ENCODE results near the gene CMSS1.

CMSS1 gene

GRCh38 chr3:100107221-100107814, 289.7 kb downstream of the CMSS1 start:
- DNase-seq (ENCODE audit: low read depth), result no peak

GRCh38 chr3:100108464-100109079, 290.9 kb downstream of the CMSS1 start:
- no peak for DNase-seq (ENCODE audit: low read depth)

DNA sequence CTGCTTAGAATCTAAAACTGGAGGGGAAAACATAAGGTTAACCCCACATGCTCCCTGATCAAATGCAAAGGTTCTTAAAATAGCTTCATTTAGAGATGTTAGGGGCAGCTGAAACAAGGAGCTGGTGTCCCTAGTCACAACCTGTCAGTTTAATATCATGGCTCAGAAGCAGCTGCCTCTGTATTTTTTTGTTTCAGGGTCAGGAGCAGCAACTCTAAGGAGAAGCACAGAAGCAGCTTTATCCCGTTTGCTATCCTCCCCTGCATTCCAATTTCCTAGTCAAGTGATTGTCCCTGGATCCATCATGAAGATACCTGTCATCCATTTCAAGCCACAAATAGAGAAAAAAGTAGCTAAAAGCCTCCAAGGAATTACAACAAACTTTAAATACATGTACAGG, 292.5 kb downstream of the CMSS1 start:
- no peak for DNase-seq (ENCODE audit: low read depth)

DNA sequence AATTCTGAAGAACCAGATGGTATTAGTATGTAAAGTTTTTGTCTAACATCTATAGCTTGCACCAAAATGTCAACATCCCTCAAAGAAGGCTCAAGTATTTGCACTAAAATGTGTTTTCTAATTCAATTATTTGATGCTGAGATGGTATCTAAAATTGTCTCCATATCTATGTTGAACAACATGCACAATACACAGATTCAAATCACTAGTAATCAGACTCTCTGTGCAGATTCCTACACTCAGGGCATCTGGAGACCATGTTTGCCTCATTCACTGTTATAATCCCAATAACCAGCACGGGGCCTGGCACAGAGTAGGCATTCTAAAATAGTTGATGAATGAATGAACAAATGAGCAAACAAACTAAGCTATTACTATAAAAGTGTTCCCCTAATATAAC, 294.1 kb downstream of the CMSS1 start:
- DNase-seq (ENCODE audit: low read depth), result no peak

DNA sequence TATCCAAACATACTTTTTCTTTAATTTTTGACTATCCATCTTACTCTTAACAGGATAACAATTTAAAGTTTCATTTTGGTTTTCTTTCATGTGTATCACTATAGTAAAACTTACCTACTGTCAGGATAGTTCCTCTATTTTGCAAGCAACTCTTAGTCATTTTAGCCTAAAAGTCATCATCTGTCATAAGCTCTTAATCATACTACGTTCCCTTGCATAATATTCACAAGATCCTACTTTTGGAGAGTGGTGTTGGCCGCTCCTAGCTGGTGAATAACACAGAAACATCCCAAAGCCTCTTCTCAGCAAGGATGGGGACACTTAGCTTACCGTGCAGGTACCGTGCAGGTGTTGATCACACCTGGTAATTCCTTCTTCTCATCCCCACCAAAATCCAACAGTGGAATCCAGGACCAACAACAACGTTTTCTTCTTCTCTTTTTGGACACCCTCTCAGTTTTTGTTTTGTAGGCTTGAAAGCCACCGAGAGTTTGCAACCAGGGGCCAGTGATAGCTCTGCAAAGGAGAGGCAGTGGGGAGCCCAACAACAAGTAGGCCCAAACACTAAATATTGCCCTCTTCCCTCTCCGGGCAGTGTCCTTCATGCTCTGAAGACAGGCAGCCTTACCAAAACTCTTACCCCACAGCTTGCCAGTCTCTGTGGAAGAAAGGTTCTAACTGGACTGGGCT, 296.2 kb downstream of the CMSS1 start:
- DNase-seq (ENCODE audit: low read depth), result no peak

- no peak for DNase-seq (ENCODE audit: low read depth)
Measured at GRCh38 chr3:100114413-100115030, 296.9 kb downstream of the CMSS1 start, which contains the start of gene FILIP1L. FILIP1L (minus strand) TSS chr3:100114501.

DNA sequence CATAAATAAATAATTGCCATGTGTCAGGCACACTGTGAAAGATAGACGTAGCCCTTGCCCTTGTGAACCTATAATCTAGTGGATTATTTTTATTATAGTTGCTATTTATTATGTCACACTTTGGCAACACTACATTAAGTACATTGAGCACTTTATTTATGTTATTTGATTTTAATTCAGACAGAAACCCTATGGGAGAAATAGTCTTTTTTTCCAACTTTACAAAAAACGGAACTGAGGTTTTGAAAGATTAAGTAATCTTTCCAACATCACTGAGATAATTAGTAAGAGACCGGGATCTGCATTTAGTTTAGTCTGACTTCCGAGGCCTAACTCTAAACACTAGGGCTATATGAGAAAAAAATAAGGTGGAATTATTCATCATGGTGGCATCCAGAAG, 299.4 kb downstream of the CMSS1 start:
- no peak for DNase-seq (ENCODE audit: low read depth)

GRCh38 chr3:100120012-100120411, 302.4 kb downstream of the CMSS1 start:
- no peak for DNase-seq (ENCODE audit: low read depth)

GRCh38 chr3:100120693-100121092, 303.0 kb downstream of the CMSS1 start:
- no peak for DNase-seq (ENCODE audit: low read depth)

GRCh38 chr3:100122321-100122720, 304.7 kb downstream of the CMSS1 start:
- DNase-seq (ENCODE audit: low read depth), result no peak

GRCh38 chr3:100123112-100123511, 305.4 kb downstream of the CMSS1 start:
- no peak for DNase-seq (ENCODE audit: low read depth)

DNA sequence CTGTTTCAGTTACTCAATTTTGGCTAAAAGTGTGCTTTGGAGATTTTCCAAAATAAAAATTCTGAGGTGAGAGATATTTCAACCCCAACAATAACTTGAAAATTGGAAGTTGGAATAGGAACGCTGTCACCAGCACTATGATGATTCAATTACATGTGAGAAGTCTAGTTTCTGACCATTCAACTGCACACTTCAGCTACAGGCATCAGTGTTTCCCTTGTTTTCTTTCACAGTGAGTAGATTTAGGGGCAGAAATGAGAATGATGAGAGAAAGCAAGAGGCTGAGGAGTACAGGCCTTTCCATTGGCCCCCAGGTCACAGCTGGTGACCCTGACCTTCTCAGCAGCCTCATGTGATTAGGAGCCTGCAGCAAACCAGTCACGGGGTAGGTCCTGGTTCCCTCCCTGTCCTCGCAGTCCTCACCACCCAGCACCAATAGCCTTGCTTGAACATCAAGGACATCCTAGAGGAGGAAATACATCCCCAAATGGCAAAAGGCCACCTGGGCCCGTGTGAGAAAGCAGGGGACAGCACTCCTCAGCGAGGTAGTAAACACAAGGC, 306.6 kb downstream of the CMSS1 start:
- DNase-seq (ENCODE audit: low read depth), result no peak

GRCh38 chr3:100125161-100125938, 307.7 kb downstream of the CMSS1 start:
- no peak for DNase-seq (ENCODE audit: low read depth)

- DNase-seq (ENCODE audit: low read depth), result no peak
Measured at GRCh38 chr3:100127792-100128191, 310.1 kb downstream of the CMSS1 start.

GRCh38 chr3:100128565-100128964, 310.9 kb downstream of the CMSS1 start:
- no peak for DNase-seq (ENCODE audit: low read depth)

- DNase-seq (ENCODE audit: low read depth), result no peak
Measured at GRCh38 chr3:100129941-100130340, 312.3 kb downstream of the CMSS1 start.

- no peak for DNase-seq (ENCODE audit: low read depth)
Measured at GRCh38 chr3:100131241-100131640, 313.6 kb downstream of the CMSS1 start.

GRCh38 chr3:100136921-100137320, 319.3 kb downstream of the CMSS1 start:
- no peak for DNase-seq (ENCODE audit: low read depth)

GRCh38 chr3:100140976-100141375, 323.3 kb downstream of the CMSS1 start:
- DNase-seq (ENCODE audit: low read depth), result no peak

- DNase-seq (ENCODE audit: low read depth), result no peak
Measured at GRCh38 chr3:100141586-100141985, 323.9 kb downstream of the CMSS1 start.

DNA sequence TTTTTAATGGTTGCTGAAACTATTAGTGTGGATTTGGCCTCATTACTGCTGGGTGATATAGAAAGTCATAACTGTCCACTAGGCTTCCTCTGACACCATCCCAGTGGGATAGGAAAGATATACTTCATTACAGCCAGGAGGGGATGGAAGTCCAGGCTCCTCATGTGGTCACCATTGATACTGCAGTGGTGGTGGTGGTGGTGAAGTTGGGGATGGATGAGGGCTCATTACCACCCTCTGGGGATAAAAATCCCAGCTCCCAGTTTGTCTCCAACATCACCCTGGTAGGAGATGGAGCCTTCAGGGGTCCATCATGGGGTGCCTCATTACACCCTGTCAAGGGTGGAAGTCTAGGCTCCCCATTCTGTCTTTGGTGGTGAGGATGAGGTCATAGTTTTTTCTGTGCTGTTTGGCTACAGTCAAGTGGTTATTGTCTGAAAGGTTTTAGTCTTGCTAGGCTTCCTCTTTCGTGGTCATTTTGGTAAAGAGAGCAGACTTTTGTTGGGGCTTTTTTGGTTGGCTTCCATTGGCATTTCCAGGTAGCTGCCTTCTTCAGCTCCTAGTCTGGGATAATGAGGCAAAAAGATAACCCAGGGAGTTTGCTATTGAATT, 326.7 kb downstream of the CMSS1 start:
- no peak for DNase-seq (ENCODE audit: low read depth)

- DNase-seq (ENCODE audit: low read depth), result no peak
Measured at GRCh38 chr3:100149130-100149529, 331.5 kb downstream of the CMSS1 start.
